ENCODE data around the gene TAPBPL. TPM values are rescaled to one million over a fixed set of nuclear protein-coding genes. Genes with fewer than 3 reads are reported as not detected.

Gene TAPBPL
- total and polyA plus RNA-seq, 2 of the 13 experiments (the other 11 are each of a cell fraction or from before 2014, with no cell fraction given), result 10.0 to 14.5 TPM

GRCh38 chr12:6493497-6494257 lies 41.8 kb downstream of the TAPBPL start, which contains the start of gene NCAPD2 (continued):
- TF ChIP-seq MNT (IDR thresholded peaks at IDR 0.05) (peak; percentile 28), ZNF775 (CRISPR knock-in tag; IDR thresholded peaks at IDR 0.05; ENCODE audit: borderline replicate concordance) (no peak), ZNF780A (CRISPR knock-in tag; IDR thresholded peaks at IDR 0.05) (no peak), NPAS2 (CRISPR knock-in tag; IDR thresholded peaks at IDR 0.05; ENCODE audit: borderline replicate concordance) (no peak), PITX1 (CRISPR knock-in tag; IDR thresholded peaks at IDR 0.05) (no peak), ZNF556 (CRISPR knock-in tag; IDR thresholded peaks at IDR 0.05; ENCODE audit: borderline replicate concordance) (no peak), ZNF350 (CRISPR knock-in tag; IDR thresholded peaks at IDR 0.05; ENCODE audit: borderline replicate concordance, low read depth) (no peak), ZSCAN30 (CRISPR knock-in tag; IDR thresholded peaks at IDR 0.05) (no peak), ARNT2 (CRISPR knock-in tag; IDR thresholded peaks at IDR 0.05; ENCODE audit: low read depth) (no peak; the same call in 1 of the 2 replicates), ZNF274 (CRISPR knock-in tag; IDR thresholded peaks at IDR 0.05) (peak; percentile 39; the same call in 1 of the 2 replicates), RARG (CRISPR knock-in tag; IDR thresholded peaks at IDR 0.05; ENCODE audit: low read depth) (no peak), ZNF3 (CRISPR knock-in tag; IDR thresholded peaks at IDR 0.05) (no peak), GPN1 (CRISPR knock-in tag; IDR thresholded peaks at IDR 0.05; ENCODE audit: borderline replicate concordance) (no peak), RAD21 (CRISPR knock-in tag; IDR thresholded peaks at IDR 0.05) (no peak), MAX (IDR thresholded peaks at IDR 0.05) (peak; percentile 79), SMARCC2 (IDR thresholded peaks at IDR 0.05) (no peak), HMG20A (CRISPR knock-in tag; IDR thresholded peaks at IDR 0.05; ENCODE audit: borderline replicate concordance) (no peak), NFKBIZ (CRISPR knock-in tag; IDR thresholded peaks at IDR 0.05) (no peak; the same call in 1 of the 2 replicates), ATF6 (CRISPR knock-in tag; conservative IDR thresholded peaks at IDR 0.05) (no peak), ZNF317 (CRISPR knock-in tag; IDR thresholded peaks at IDR 0.05) (no peak), ATF7 (IDR thresholded peaks at IDR 0.05) (no peak), ATF7 (CRISPR knock-in tag; IDR thresholded peaks at IDR 0.05) (no peak), ELF4 (CRISPR knock-in tag; IDR thresholded peaks at IDR 0.05; ENCODE audit: borderline replicate concordance) (no peak), CAMTA2 (CRISPR knock-in tag; IDR thresholded peaks at IDR 0.05; ENCODE audit: borderline replicate concordance) (no peak), WIZ (CRISPR knock-in tag; IDR thresholded peaks at IDR 0.05) (no peak)
- TF ChIP-seq, protein P1, sequence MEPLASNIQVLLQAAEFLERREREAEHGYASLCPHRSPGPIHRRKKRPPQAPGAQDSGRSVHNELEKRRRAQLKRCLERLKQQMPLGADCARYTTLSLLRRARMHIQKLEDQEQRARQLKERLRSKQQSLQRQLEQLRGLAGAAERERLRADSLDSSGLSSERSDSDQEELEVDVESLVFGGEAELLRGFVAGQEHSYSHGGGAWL (CRISPR knock-in tag; IDR thresholded peaks at IDR 0.05), result no peak
- TF ChIP-seq, protein P2, sequence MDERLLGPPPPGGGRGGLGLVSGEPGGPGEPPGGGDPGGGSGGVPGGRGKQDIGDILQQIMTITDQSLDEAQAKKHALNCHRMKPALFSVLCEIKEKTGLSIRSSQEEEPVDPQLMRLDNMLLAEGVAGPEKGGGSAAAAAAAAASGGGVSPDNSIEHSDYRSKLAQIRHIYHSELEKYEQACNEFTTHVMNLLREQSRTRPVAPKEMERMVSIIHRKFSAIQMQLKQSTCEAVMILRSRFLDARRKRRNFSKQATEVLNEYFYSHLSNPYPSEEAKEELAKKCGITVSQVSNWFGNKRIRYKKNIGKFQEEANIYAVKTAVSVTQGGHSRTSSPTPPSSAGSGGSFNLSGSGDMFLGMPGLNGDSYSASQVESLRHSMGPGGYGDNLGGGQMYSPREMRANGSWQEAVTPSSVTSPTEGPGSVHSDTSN (CRISPR knock-in tag; IDR thresholded peaks at IDR 0.05), result 0 out of 2 replicates have a peak, but pooled peaks have one; percentile 2

Data from HepG2 (cell line).